Type B pancreatic cell (in vitro differentiated cells): Measurements from ENCODE around the gene MACO1. TPM values are rescaled to one million over a fixed set of nuclear protein-coding genes. Genes with fewer than 3 reads are reported as not detected.

ENCODE experiments used
- DNase-seq: peaks from one replicate; pipeline ENCODE4 v3.0.0; 2021; ENCODE audit warnings: mixed read lengths; ENCODE audit not compliant: unreplicated experiment; ENCODE audit errors: extremely low spot score
- H3K27ac Mint-ChIP-seq: 2 replicates; pipeline ENCODE4 v1.8.0; 2021; ENCODE audit warnings: mild to moderate bottlenecking, mixed read lengths
- H3K27me3 Mint-ChIP-seq: 2 replicates; pipeline ENCODE4 v1.8.0; 2021; ENCODE audit warnings: mixed read lengths
- H3K36me3 Mint-ChIP-seq: 2 replicates; pipeline ENCODE4 v1.8.0; 2021; ENCODE audit warnings: mixed read lengths
- H3K4me1 Mint-ChIP-seq: one replicate; pipeline ENCODE4 v1.8.0; 2021; ENCODE audit warnings: mixed read lengths; ENCODE audit not compliant: unreplicated experiment
- H3K4me3 Mint-ChIP-seq: 2 replicates; pipeline ENCODE4 v1.8.0; 2021; ENCODE audit warnings: mild to moderate bottlenecking, mixed read lengths
- H3K9me3 Mint-ChIP-seq: 2 replicates; pipeline ENCODE4 v1.8.0; 2021; ENCODE audit warnings: mixed read lengths
- total RNA-seq: library from RNA; stranded (reverse); gene quantifications from 2 replicates; pipeline ENCODE4 v1.2.1, GENCODE V29; 2021; ENCODE audit warnings: low replicate concordance
- TF ChIP-seq, protein P1 (sequence below): fragments of 200-600 bp; sonication (generic); conservative IDR thresholded peaks from 2 replicates; pipeline ENCODE4 v1.5.0; 2021; ENCODE audit warnings: antibody characterized with exemption, mild to moderate bottlenecking

The MACO1 gene
- total RNA-seq, 1 donor from 2014 or later, result 22.0 TPM

- H3K4me1 Mint-ChIP-seq, result peaks cover 15% of the 10 kb centered on the region
- H3K27ac Mint-ChIP-seq, result no peak overlapping the region
- TF ChIP-seq, protein P1, sequence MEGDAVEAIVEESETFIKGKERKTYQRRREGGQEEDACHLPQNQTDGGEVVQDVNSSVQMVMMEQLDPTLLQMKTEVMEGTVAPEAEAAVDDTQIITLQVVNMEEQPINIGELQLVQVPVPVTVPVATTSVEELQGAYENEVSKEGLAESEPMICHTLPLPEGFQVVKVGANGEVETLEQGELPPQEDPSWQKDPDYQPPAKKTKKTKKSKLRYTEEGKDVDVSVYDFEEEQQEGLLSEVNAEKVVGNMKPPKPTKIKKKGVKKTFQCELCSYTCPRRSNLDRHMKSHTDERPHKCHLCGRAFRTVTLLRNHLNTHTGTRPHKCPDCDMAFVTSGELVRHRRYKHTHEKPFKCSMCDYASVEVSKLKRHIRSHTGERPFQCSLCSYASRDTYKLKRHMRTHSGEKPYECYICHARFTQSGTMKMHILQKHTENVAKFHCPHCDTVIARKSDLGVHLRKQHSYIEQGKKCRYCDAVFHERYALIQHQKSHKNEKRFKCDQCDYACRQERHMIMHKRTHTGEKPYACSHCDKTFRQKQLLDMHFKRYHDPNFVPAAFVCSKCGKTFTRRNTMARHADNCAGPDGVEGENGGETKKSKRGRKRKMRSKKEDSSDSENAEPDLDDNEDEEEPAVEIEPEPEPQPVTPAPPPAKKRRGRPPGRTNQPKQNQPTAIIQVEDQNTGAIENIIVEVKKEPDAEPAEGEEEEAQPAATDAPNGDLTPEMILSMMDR, result no peak
- no peak for DNase-seq
- H3K27me3 Mint-ChIP-seq, result no peaks in the 10 kb centered on the region
- H3K36me3 Mint-ChIP-seq, result peaks cover 20% of the 10 kb centered on the region
- no peaks in the 10 kb centered on the region for H3K9me3 Mint-ChIP-seq
- H3K4me3 Mint-ChIP-seq, result no peak overlapping the region
Measured at GRCh38 chr1:25472471-25472870, 41.8 kb downstream of the MACO1 start.

GRCh38 chr1:25473653-25474225 is 43.0 kb downstream of the MACO1 start:
- no peaks in the 10 kb centered on the region for H3K27me3 Mint-ChIP-seq
- H3K9me3 Mint-ChIP-seq, result no peaks in the 10 kb centered on the region
- H3K4me3 Mint-ChIP-seq, result no peak overlapping the region
- TF ChIP-seq, protein P1, result no peak
- H3K36me3 Mint-ChIP-seq, result peaks cover 14% of the 10 kb centered on the region
- no peak overlapping the region for H3K27ac Mint-ChIP-seq
- no peak for DNase-seq
- H3K4me1 Mint-ChIP-seq, result peaks cover 19% of the 10 kb centered on the region

- Mint-ChIP-seq H3K27ac (no peak overlapping the region), H3K4me3 (no peak overlapping the region), H3K27me3 (no peaks in the 10 kb centered on the region), H3K9me3 (no peaks in the 10 kb centered on the region), H3K36me3 (peaks cover 14% of the 10 kb centered on the region), H3K4me1 (peaks cover 19% of the 10 kb centered on the region)
- TF ChIP-seq, protein P1, result no peak
- no peak for DNase-seq
Measured at GRCh38 chr1:25474439-25475047, 43.8 kb downstream of the MACO1 start.

DNA sequence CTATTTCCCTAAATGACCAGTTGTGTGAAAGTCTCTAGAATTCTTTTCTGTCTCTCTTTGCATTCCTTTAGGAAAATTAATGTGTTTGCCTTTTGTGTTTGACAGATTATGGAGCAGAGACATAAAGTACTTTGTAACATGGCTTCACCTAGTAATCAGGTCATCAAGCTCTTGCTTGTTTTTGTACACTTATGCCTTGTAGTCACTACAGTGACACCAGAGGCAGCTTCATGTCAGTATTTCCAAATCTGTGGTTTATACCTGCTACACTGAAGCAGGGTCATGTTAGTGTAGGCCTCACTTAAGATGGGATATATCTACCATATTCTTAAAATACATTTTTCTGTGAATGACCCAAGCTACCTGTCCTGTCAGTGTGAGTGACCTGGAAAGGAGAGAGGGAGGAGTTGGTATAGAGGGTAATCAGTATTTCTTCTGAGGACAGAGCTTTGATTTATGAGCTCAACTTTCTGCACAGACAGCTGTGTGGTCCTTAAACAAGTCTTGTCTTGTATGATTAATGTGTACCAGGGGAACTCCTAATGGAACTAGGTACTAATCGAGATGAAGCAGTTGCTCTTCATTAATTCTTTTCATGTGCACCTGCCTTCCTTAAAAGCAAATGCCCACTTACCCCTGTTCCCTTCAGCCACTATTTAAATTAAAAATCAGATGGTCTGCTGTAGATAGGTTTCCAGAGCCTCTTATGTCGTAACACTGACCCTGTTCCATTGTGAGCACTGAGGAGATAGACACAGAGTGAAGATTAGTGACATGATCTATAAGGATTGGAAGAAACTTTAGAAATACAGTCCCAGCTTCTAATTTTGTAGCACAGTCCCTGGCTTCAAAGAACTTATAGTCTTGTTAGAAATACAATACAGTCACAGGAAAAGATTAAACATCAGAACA is 45.7 kb downstream of the MACO1 start:
- Mint-ChIP-seq H3K27me3 (no peaks in the 10 kb centered on the region), H3K4me3 (peak overlapping the region; percentile 35), H3K36me3 (peaks cover 7% of the 10 kb centered on the region), H3K4me1 (peaks cover 19% of the 10 kb centered on the region), H3K27ac (peak overlapping the region; percentile 83), H3K9me3 (no peaks in the 10 kb centered on the region)
- no peak for DNase-seq
- TF ChIP-seq, protein P1, result no peak

DNA sequence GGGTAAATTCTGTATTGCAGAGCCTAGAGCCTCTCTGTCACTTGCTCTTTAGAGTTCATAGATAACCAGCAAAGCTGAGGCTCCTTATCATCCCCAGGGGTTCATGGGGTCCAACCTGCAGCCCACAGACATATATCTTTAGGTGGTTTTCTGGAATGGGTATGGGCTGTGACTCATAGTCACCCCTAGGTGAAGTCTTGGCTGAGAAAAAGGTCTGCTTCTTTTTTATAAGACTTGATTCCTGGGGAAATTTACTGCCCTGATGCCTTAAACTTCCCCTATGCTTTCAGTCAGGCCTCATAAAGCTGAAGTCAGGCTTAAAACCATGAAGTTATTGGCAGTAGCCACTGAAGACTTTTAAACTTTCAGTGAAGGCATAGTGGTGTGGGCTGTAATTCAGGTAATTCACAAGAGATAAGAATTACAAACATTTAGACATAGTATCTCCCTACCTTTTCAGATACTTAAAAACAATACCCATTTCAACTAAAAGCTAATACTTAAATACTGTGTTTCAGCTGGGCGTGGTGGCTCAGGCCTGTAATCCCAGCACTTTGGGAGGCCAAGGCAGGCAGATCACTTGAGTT is 46.8 kb downstream of the MACO1 start:
- H3K36me3 Mint-ChIP-seq, result peaks cover 7% of the 10 kb centered on the region
- H3K9me3 Mint-ChIP-seq, result no peaks in the 10 kb centered on the region
- TF ChIP-seq, protein P1, result no peak
- H3K27me3 Mint-ChIP-seq, result no peaks in the 10 kb centered on the region
- no peak for DNase-seq
- H3K4me1 Mint-ChIP-seq, result peaks cover 15% of the 10 kb centered on the region
- H3K27ac Mint-ChIP-seq, result peak overlapping the region; percentile 26
- H3K4me3 Mint-ChIP-seq, result no peak overlapping the region
